Psoas muscle (tissue), 8 donors: ENCODE results near the gene OR2M4. TPM values are rescaled to one million over a fixed set of nuclear protein-coding genes. Genes with fewer than 3 reads are reported as not detected.
A peak's percentile ranks its signal among the peaks of the same experiment; 100 is the strongest.
"Not testable (repeated sequence)": the region's sequence is repeated elsewhere in the genome, so short reads cannot be mapped to it uniquely, and the experiment has no call there.

Experiments used
- ATAC-seq, 4 donors: fragments of 200-7000 bp; cut with Tn5 transposase; one replicate each; pipeline ENCODE4 v1.9.1; 2020; ENCODE audit warnings: moderate library complexity in 3 of 4, mild to moderate bottlenecking in 2 of 4
- DNase-seq, 2 donors: peaks; one replicate each; pipeline ENCODE4 v3.0.0-alpha.2; 2020
- H3K27ac ChIP-seq: fragments of 200-600 bp; one replicate; pipeline ENCODE4 v1.8.0; 2022
- H3K27me3 ChIP-seq, 3 donors: fragments of 200-600 bp in 1 of 3; one replicate each; pipeline versions ENCODE4 v1.6.1 to v1.8.0; 2013 to 2022; ENCODE audit warnings: low read length in 2 of 3, mild to moderate bottlenecking in 2 of 3, moderate library complexity in 1 of 3; ENCODE audit not compliant: insufficient read depth in 3 of 3
- H3K36me3 ChIP-seq, 2 donors: fragments of 200-600 bp in 1 of 2; one replicate each; pipeline versions ENCODE4 v1.6.1 to v1.8.0; 2013 to 2022; ENCODE audit warnings: low read depth in 1 of 2, mild to moderate bottlenecking in 1 of 2, moderate library complexity in 1 of 2; ENCODE audit not compliant: insufficient read depth in 1 of 2
- H3K4me1 ChIP-seq: fragments of 200-600 bp; one replicate; pipeline ENCODE4 v1.8.0; 2022
- H3K4me3 ChIP-seq: fragments of 200-600 bp; one replicate; pipeline ENCODE4 v1.8.0; 2022; ENCODE audit warnings: mild to moderate bottlenecking
- H3K9me3 ChIP-seq: fragments of 200-600 bp; one replicate; pipeline ENCODE4 v1.8.0; 2022
- WGBS, 3 donors: extraction: QIAGEN DNeasy Blood & Tissue Kit; methylation state at CpG; one replicate each; pipeline versions ENCODE4 v1.1.6 to v1.1.7; 2013; 5-methylcytosine and 5-hydroxymethylcytosine counted together
- intact Hi-C, 2 donors: fragments of 100-400 bp; cut with DNase I; formaldehyde crosslinking; loops; one replicate each; pipeline versions ENCODE4 v1.11.0 to v1.14.2; 2022
- polyA plus RNA-seq, 3 donors: library from polyadenylated mRNA; stranded (reverse); fragments of 200-250 nt; gene quantifications; one replicate each; pipeline ENCODE4 v1.2.3, GENCODE V29; 2013
- total RNA-seq, 4 donors: library from RNA; stranded (reverse); fragmentation: NEBNext Ultra II Directional in 2 of 4; extraction: Animal tissue kit (Norgen Biotek cat#: 25700) in 2 of 4; gene quantifications; one replicate each; pipeline versions ENCODE4 v1.2.1 to v1.2.4, GENCODE V29; 2021 to 2023
- TF ChIP-seq, protein P1 (sequence below): fragments of 200-600 bp; IDR thresholded peaks from one replicate; pipeline ENCODE4 v1.8.0; 2022; ENCODE audit warnings: antibody characterized with exemption
- donor health status: healthy with polysubstance abuse.
- donor health status: DM: no; HTN: no; CAD: no; lungs with moderate emphysema.
- donor health status: Bipolar disorder and iron deficiency.
- donor health status: healthy.
- donor health status: DM: yes; HTN: yes; CAD: no.
- donor health status: DM: no; HTN: no; CAD: no.
- donor health status: DM: no; HTN: no; CAD: no.
- donor health status: DM: yes; HTN: yes; CAD: no.

Gene OR2M4
- total and polyA plus RNA-seq, 7 donors = not detected

GRCh38 chr1:248243204-248243603 lies 12.0 kb downstream of the OR2M4 start:
- Histone ChIP-seq H3K36me3 (no peaks in the 10 kb centered on the region), H3K9me3 (no peaks in the 10 kb centered on the region), H3K4me1 (no peaks in the 10 kb centered on the region), H3K4me3 (no peak overlapping the region), H3K27ac (no peak overlapping the region), H3K27me3 (no peaks in the 10 kb centered on the region)
- intact Hi-C loops = no loop called here
- TF ChIP-seq, protein P1, sequence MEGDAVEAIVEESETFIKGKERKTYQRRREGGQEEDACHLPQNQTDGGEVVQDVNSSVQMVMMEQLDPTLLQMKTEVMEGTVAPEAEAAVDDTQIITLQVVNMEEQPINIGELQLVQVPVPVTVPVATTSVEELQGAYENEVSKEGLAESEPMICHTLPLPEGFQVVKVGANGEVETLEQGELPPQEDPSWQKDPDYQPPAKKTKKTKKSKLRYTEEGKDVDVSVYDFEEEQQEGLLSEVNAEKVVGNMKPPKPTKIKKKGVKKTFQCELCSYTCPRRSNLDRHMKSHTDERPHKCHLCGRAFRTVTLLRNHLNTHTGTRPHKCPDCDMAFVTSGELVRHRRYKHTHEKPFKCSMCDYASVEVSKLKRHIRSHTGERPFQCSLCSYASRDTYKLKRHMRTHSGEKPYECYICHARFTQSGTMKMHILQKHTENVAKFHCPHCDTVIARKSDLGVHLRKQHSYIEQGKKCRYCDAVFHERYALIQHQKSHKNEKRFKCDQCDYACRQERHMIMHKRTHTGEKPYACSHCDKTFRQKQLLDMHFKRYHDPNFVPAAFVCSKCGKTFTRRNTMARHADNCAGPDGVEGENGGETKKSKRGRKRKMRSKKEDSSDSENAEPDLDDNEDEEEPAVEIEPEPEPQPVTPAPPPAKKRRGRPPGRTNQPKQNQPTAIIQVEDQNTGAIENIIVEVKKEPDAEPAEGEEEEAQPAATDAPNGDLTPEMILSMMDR = no peak
- peak in 1 of 2 donors; percentile 29 for DNase-seq
- 11 to 15% (median 15%) methylated on average over 14 of the region's 14 CpGs for WGBS, 3 donors
- ATAC-seq = no peak

- H3K27me3 ChIP-seq, H3K4me1 ChIP-seq, H3K4me3 ChIP-seq, H3K36me3 ChIP-seq, ATAC-seq, H3K27ac ChIP-seq, DNase-seq, intact Hi-C loops, H3K9me3 ChIP-seq: not testable (repeated sequence)
- WGBS, 3 donors = 55 to 70% (median 66%) methylated on average over 1 of the region's 1 CpG
These were observed 28.1 kb downstream of the OR2M4 start for GRCh38 chr1:248259309-248259708.

DNA sequence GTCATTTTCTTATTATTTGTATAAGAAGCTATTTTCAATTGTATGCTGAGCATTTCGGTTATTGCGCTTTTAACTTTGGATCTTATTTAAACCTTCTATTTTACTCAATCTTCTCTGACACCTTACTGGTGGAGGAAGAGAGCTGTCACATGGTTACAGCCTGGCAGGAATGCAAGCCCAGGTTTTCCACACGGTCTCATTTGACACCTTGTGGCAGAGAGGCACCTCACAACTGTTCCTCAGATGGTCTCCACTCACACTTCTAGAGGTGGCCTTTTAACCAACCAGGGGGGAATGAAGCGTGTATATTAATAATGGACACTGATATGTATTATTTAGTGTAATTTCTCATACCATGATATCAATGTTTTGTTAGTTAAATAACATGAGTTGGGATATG lies 37.0 kb downstream of the OR2M4 start:
- H3K9me3 ChIP-seq = no peaks in the 10 kb centered on the region
- no peak for ATAC-seq
- WGBS, 3 donors = 57 to 66% (median 66%) methylated on average over 4 of the region's 4 CpGs
- no peaks in the 10 kb centered on the region for H3K36me3 ChIP-seq
- no peak overlapping the region for H3K27ac ChIP-seq
- intact Hi-C loops = no loop called here
- TF ChIP-seq, protein P1 = no peak
- H3K27me3 ChIP-seq = no peaks in the 10 kb centered on the region
- no peak for DNase-seq
- no peaks in the 10 kb centered on the region for H3K4me1 ChIP-seq
- no peak overlapping the region for H3K4me3 ChIP-seq

GRCh38 chr1:248273225-248273624 lies 42.0 kb downstream of the OR2M4 start:
- DNase-seq, H3K4me1 ChIP-seq, H3K27me3 ChIP-seq, H3K27ac ChIP-seq, ATAC-seq, intact Hi-C loops, H3K4me3 ChIP-seq, H3K9me3 ChIP-seq, H3K36me3 ChIP-seq: not testable (repeated sequence)
- WGBS, 3 donors = 80 to 91% (median 90%) methylated on average over 5 to 13 of the region's 16 CpGs

DNA sequence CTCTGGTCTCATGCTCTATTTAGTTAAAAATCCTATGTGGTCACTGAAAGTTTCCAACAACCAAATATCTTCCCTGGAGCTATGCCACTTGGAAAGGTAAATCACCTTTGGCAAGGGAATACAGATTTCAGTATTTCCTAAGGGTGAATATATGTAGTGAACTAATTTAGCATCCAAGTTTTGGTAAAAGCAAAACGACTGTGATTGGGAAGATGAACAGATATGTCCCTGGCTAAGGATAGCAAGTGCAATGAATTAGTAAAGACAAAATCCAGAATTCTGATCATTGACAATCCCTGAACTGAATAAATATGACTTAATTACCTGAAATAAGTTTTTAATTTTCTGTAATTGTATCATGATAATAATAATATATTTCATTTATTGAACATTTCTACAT lies 46.7 kb downstream of the OR2M4 start, which contains the start of gene OR2T33:
Gene OR2T33 (minus strand): TSS at position 101 of the 400 bp plus-strand sequence. CDS start 4,162 bp downstream, outside the sequence.
- 34 to 38% (median 36%) methylated on average over 1 of the region's 1 CpG for WGBS, 3 donors
- no peaks in the 10 kb centered on the region for H3K27me3 ChIP-seq
- H3K4me1 ChIP-seq = no peaks in the 10 kb centered on the region
- ATAC-seq (no peak), DNase-seq (no peak)
- H3K9me3 ChIP-seq = peaks cover 7% of the 10 kb centered on the region
- no peak within 1 kb of the TSS for H3K4me3 ChIP-seq
- H3K36me3 ChIP-seq = no peaks in the 10 kb centered on the region
- H3K27ac ChIP-seq = no peak within 1 kb of the TSS
- TF ChIP-seq, protein P1 = no peak
- intact Hi-C loops = no loop called here

DNA sequence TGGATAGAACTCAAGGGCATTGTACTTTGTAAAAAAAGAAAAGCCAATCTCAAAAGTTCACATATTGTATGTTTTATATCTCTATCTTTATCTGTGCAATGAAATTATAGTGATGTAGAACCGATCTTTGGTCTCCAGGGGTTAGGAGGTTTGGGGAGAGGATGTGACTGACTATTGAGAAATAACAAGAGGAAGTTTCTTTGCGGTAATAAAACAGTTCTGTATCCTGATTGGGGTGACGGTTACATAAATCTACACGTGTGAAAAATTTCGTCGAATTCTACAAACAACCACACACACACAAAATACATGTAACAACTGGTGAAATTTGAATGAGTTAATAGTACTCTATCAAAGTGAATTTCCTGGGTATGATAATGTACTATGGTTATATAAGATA lies 57.2 kb downstream of the OR2M4 start:
- no peak for DNase-seq
- ATAC-seq = no peak
- intact Hi-C loops = no loop called here

More for the DNA sequence above, 57.2 kb downstream of the OR2M4 start:
- no peaks in the 10 kb centered on the region for H3K36me3 ChIP-seq
- TF ChIP-seq, protein P1 = no peak
- H3K4me1 ChIP-seq = no peaks in the 10 kb centered on the region
- H3K27ac ChIP-seq = no peak overlapping the region
- 48 to 53% (median 48%) methylated on average over 6 of the region's 6 CpGs for WGBS, 3 donors
- H3K9me3 ChIP-seq = no peaks in the 10 kb centered on the region
- no peaks in the 10 kb centered on the region for H3K27me3 ChIP-seq
- H3K4me3 ChIP-seq = no peak overlapping the region
